ENCODE measurements around the gene GNG2. TPM values are rescaled to one million over a fixed set of nuclear protein-coding genes. Genes with fewer than 3 reads are reported as not detected.

The GNG2 gene
- total RNA-seq, 1 experiment from 2014 or later = 7.0 TPM

DNA sequence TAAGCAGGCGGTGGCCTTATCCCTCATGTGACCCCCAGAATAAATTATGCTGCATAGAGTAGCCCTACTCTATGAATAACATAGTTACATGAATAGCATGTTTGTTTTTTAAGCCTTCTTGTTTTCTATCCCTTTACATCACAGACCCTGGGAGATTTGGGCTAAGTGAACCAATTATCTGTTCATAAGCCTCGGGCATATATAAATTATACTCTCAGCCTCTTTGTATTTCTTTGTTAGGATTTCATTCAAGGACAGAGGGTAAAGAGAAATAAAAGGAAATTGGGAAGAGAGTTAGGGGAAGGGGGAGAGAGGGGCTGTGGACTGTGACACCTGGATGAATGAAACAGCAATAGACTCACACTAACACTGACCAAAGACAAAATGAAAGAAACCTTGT lies 93.6 kb downstream of the GNG2 start:
- Histone ChIP-seq H2BK120ac (ENCODE audit: low read depth, low read length, poor library complexity, severe bottlenecking) (no peak overlapping the region), H3K56ac (ENCODE audit: insufficient read length, low read depth, low read length) (no peak overlapping the region), H4K5ac (ENCODE audit: insufficient read length, low read depth, low read length) (no peak overlapping the region), H2BK5ac (ENCODE audit: insufficient read length, low read length) (no peak overlapping the region), H4K8ac (replicated peaks; ENCODE audit: insufficient read length, low read depth, low read length) (no peak overlapping the region), H3K4me1 (ENCODE audit: insufficient read depth, low read length) (no peaks in the 10 kb centered on the region), H3K23ac (ENCODE audit: insufficient read length, low read depth, low read length) (no peak overlapping the region), H2BK20ac (ENCODE audit: low read depth, low read length, poor library complexity, severe bottlenecking) (no peak overlapping the region), H3K27ac (ENCODE audit: insufficient read length, low read depth, low read length) (no peak overlapping the region), H3K9me3 (ENCODE audit: control insufficient read depth, low read depth, low read length) (peaks cover 4% of the 10 kb centered on the region), H2BK15ac (ENCODE audit: low read depth, low read length) (no peak overlapping the region), H3K23me2 (ENCODE audit: insufficient read length, low read depth, low read length, poor library complexity, severe bottlenecking) (no peaks in the 10 kb centered on the region), H3K4ac (ENCODE audit: low read depth, low read length) (no peak overlapping the region), H4K20me1 (ENCODE audit: control insufficient read depth, insufficient read depth, insufficient read length) (no peaks in the 10 kb centered on the region), H3K79me1 (ENCODE audit: insufficient read depth, low read depth, low read length, poor library complexity, severe bottlenecking) (no peaks in the 10 kb centered on the region), H3K27me3 (ENCODE audit: insufficient read depth, low read length) (no peaks in the 10 kb centered on the region), H2AFZ (ENCODE audit: low read length) (no peak overlapping the region), H2BK12ac (ENCODE audit: insufficient read length, low read depth, low read length) (no peak overlapping the region), H4K91ac (ENCODE audit: insufficient read length, low read depth, low read length) (no peak overlapping the region), H3K9ac (ENCODE audit: extremely low read depth, insufficient read length, low read length) (no peak overlapping the region), H3K4me2 (ENCODE audit: insufficient read depth, insufficient read length, low read length) (no peak overlapping the region), H3T11ph (ENCODE audit: low read length) (no peak overlapping the region), H3K79me2 (ENCODE audit: insufficient read depth, low read length) (no peaks in the 10 kb centered on the region), H3K14ac (ENCODE audit: insufficient read depth, low read length) (no peak overlapping the region), H2AK5ac (ENCODE audit: insufficient read length, low read length) (no peak overlapping the region), H3K18ac (ENCODE audit: insufficient read length, low read depth, low read length) (no peak overlapping the region)
- peaks cover 12 to 20% (median 12%) of the 10 kb centered on the region in 3 experiments for H3K36me3 Mint-ChIP-seq (ENCODE audit: insufficient read depth in 1 of 3, low read depth in 3 of 3)
- H3K27me3 Mint-ChIP-seq (ENCODE audit: low read depth) = no peaks in the 10 kb centered on the region; the same call in 1 of the 2 replicates
- no peaks in the 10 kb centered on the region for H3K4me1 Mint-ChIP-seq
- TF ChIP-seq, protein P1, sequence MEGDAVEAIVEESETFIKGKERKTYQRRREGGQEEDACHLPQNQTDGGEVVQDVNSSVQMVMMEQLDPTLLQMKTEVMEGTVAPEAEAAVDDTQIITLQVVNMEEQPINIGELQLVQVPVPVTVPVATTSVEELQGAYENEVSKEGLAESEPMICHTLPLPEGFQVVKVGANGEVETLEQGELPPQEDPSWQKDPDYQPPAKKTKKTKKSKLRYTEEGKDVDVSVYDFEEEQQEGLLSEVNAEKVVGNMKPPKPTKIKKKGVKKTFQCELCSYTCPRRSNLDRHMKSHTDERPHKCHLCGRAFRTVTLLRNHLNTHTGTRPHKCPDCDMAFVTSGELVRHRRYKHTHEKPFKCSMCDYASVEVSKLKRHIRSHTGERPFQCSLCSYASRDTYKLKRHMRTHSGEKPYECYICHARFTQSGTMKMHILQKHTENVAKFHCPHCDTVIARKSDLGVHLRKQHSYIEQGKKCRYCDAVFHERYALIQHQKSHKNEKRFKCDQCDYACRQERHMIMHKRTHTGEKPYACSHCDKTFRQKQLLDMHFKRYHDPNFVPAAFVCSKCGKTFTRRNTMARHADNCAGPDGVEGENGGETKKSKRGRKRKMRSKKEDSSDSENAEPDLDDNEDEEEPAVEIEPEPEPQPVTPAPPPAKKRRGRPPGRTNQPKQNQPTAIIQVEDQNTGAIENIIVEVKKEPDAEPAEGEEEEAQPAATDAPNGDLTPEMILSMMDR (conservative IDR thresholded peaks at IDR 0.05) = no peak
- DNase-seq = no peak
- H3K27ac Mint-ChIP-seq = no peak overlapping the region
- no CpG with 5 or more reads among the region's 2 CpGs for WGBS (ENCODE audit: extremely low coverage, insufficient read length, low lambda C conversion rate)
- no peak overlapping the region for H3K4me3 Mint-ChIP-seq
- H3K9me3 Mint-ChIP-seq = peaks cover 12 to 17% of the 10 kb centered on the region in 2 experiments
